ENCODE results near the gene RPGRIP1L.

RPGRIP1L gene

DNA sequence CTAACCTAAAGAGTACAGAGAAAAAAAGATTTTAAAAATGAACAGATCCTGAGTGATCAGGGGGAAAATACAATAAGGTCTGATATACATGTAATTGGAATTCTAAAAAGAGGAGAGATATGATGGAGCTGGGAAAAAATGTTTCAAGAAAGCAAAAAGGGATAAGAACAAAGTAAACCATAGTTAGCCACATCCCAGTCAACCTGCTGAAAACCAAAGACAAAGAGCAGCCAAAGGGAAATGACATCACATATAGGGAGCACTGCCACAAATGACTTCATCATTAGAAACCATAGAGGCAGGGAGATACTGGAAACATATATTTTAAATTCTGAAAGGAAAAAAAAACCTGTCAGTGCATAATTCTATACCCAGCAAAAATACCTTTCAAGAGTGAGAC lies 131.9 kb downstream of the RPGRIP1L start:
- TF ChIP-seq, protein P1, sequence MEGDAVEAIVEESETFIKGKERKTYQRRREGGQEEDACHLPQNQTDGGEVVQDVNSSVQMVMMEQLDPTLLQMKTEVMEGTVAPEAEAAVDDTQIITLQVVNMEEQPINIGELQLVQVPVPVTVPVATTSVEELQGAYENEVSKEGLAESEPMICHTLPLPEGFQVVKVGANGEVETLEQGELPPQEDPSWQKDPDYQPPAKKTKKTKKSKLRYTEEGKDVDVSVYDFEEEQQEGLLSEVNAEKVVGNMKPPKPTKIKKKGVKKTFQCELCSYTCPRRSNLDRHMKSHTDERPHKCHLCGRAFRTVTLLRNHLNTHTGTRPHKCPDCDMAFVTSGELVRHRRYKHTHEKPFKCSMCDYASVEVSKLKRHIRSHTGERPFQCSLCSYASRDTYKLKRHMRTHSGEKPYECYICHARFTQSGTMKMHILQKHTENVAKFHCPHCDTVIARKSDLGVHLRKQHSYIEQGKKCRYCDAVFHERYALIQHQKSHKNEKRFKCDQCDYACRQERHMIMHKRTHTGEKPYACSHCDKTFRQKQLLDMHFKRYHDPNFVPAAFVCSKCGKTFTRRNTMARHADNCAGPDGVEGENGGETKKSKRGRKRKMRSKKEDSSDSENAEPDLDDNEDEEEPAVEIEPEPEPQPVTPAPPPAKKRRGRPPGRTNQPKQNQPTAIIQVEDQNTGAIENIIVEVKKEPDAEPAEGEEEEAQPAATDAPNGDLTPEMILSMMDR (IDR thresholded peaks at IDR 0.05; ENCODE audit: low read depth, low read length): no peak
- no peak for DNase-seq (ENCODE audit: extremely low read depth, low read depth)

DNA sequence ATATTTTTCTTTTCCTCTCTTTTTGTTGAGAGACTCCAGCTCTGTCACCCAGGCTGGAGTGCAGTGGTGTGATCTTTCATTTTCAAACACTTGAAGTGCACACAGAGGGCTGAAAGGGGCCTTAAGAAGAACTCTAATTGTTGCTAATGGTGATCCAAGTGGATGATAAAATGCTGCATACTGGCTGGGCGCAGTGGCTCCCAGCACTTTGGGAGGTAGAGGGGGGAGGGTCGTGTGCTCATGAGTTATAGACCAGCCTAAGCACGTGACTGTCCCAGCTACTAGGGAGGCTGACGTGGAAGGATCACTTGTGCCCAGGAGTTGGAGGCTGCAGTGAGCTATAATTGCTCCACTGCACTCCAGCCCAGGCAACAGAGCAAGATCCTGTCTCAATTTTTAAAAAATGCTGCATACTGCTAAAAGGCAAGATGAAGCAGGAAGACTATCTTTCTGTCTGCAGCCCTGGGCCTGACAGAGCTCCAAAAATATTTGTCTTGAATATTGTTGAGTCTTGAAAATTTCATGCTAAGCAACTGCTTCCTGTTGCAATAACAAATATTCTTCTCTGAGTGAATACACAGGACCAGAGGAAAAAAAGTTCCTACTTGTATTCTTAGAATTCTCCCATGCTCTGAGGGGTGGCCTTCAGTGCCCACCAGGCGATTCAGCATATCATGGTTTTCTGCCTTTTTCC lies 137.0 kb downstream of the RPGRIP1L start:
- TF ChIP-seq, protein P1 (IDR thresholded peaks at IDR 0.05; ENCODE audit: low read depth, low read length): no peak
- no peak for DNase-seq (ENCODE audit: extremely low read depth, low read depth)

DNA sequence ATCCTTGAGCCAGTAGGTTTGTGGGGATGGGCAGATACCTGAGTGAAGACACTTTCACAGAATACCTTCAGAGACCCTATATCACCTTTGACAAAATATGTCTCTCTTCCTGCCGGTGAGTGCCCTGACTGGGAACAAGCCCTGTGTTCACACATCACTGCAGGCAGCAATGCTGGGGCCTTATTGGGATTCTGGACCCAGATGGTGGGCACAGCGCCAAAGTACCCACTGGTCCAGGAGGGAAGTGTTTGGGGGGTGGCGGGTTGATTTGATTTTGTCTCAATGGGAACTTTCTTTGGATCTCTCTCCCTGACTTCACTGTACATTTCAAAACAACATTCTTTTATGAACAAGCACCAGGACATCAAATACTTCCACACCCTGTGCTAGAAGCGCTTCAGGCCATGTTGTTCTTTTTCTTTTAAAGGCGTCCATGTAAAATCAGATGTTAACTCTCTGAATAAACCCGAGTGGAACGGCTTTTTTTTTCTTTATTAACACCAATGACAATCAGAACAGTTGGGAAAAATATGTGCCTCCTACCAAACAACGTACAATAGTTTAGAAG lies 138.3 kb downstream of the RPGRIP1L start:
- TF ChIP-seq, protein P1 (IDR thresholded peaks at IDR 0.05; ENCODE audit: low read depth, low read length): no peak
- DNase-seq (ENCODE audit: extremely low read depth, low read depth): no peak

DNA sequence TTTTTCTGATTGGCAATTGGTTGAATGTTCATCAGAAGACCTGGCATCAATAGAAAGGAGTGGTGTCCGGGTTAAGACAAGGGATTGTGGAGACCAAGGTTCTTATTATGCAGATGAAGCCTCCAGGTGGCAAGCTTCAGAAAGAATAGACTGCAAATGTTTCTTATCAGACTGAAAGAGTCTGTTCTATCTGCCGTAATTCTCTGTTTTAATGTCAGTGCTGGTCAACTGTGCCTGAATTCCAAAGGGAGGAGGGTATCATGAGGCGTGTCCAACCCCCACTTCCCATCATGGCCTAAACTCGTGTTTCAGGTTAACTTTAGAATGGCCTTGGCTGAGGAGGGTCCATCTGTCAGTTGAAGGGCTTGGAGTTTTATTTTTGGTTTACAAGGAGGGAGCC lies 140.2 kb downstream of the RPGRIP1L start:
- TF ChIP-seq, protein P1 (IDR thresholded peaks at IDR 0.05; ENCODE audit: low read depth, low read length): no peak
- no peak for DNase-seq (ENCODE audit: extremely low read depth, low read depth)

DNA sequence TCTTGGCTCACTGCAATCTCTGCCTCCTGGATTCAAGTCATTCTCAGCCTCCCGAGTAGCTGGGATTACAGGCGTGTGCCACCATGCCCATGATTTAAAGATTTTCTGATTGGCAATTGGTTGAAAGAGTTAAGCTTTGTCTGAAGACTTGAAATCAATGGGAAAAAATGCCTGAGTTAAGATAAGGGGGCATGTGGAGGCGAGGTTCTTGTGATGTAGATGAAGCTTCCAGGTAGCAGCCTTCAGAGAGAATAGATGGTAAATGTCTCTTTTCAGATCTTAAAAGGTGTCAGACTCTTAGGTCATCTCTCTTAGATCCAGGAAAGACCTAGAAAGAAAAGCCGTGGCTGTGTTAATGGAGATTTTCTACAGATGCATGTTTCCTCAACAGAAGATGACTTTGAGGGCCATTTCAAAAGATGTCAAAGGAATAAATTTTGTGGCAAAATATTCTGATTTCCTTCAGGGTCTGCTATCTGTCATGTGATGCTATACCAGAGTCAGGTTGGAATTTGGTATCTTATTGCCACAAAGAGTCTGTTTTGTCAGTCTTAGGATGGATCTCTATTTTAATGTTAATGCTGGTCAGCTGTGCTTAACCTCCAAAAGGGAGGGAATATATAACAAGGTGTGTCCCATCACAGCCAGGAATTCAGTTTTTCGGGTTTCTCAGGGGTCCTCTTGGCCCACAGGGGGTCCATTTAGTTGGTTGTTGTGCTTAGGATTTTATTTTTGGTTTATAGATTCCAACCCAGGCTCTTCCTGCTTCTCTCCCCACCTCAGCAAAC lies 142.4 kb downstream of the RPGRIP1L start:
- DNase-seq (ENCODE audit: extremely low read depth, low read depth): no peak
- TF ChIP-seq, protein P1 (IDR thresholded peaks at IDR 0.05; ENCODE audit: low read depth, low read length): no peak

DNA sequence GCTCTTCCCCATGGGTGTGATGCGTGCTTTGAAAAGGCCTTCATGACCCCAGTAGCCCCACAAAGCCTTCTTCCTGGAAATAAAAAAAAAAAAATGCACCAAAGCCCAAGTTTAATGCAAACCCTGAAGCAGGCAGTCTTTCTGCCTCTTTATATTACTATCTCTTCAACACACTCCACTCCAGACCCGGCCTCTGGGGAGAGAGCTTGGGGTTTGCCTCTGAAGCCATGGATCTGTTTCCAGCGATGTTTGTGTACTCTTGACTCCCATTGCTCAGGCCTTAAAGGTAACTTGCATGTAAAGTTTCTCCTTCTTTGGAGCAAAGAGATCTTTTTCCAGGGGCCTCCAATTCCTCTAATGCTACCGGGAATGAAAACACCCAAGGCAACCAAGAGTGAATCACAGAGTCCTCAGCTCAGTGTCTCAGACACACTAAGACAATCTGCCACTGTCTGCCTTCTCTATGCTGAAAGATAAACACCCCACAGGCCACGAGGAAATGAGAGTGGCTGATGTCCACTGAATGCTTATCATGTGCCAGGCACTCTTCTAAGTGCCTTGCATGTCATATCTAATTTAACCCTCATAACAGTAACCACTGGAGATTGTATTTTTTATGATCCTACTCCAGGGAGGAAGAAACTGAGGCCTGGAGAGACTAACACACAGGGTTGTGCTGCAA lies 144.2 kb downstream of the RPGRIP1L start:
- TF ChIP-seq, protein P1 (IDR thresholded peaks at IDR 0.05; ENCODE audit: low read depth, low read length): no peak
- no peak for DNase-seq (ENCODE audit: extremely low read depth, low read depth)
